ENCODE data around the gene OR2V2.

DNA sequence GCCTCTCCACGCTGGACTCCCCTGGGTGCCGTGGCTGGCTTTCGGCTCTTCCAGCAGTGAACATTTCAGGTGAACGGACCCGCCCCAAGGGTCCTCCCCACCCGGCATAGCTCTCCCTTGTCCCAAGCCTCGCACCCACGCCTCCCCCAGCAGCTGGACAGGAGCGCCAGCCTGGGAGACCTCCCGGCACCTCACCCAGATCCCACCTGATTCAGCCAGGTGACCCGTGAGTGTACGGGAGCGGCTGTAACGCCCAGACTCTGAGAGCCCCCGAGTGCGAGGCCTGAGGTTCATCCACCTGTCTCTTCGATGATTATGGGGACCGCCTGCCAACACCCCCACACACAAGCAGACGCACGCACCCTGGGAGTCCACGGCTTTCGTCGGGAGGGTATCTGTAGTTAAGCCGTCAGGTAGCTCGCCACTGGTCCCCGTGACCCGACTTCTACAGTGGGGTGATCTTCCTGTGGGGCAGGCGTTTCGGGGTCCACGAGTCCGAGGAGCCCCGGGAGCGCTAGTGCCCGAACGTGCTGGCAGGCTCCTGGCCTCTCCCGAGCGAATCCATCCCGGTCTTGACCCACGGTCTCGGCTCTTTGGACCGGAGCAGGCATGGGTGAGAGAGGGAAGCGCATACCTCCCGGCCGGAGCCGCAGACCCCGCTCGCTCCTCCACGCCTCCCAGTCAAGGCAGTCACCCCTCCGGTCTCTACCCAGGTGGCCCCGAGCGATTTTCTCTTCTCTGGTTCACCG lies 42.8 kb downstream of the OR2V2 start:
- TF ChIP-seq CTCF (IDR thresholded peaks at IDR 0.05), result no peak
- no peak for TF ChIP-seq EZH2 (IDR thresholded peaks at IDR 0.05; ENCODE audit: borderline replicate concordance, insufficient read depth, low read depth, low read length, poor library complexity, severe bottlenecking)

Data from B cell (primary cell).